HL-60 (cell line): ENCODE data around the gene AP3S1.

Experiments used
- DNase-seq, 2 experiments: peaks; one replicate each; pipeline ENCODE4 v3.0.0-alpha.2; 2010 to 2020; ENCODE audit warnings: low read depth in 1 of 2, low spot score in 1 of 2
- H3K27ac ChIP-seq: fragments of 250-450 bp; sonication (Bioruptor Pico); replicated peaks from 2 replicates; pipeline ENCODE4 v1.5.1; 2020; ENCODE audit warnings: mild to moderate bottlenecking, moderate library complexity
- H3K27me3 ChIP-seq: fragments of 250-450 bp; sonication (Bioruptor Pico); 2 replicates; pipeline ENCODE4 v1.5.1; 2021; ENCODE audit warnings: mild to moderate bottlenecking, moderate library complexity; ENCODE audit not compliant: insufficient read depth, poor library complexity, severe bottlenecking
- H3K4me3 ChIP-seq: replicated peaks from 2 replicates; pipeline ENCODE4 v1.5.1; 2011; ENCODE audit warnings: mild to moderate bottlenecking, control low read depth, low read length; ENCODE audit not compliant: insufficient read depth
- CTCF ChIP-seq: IDR thresholded peaks from one replicate; pipeline ENCODE4 v1.5.1; 2011; ENCODE audit warnings: low read length, control low read depth, inconsistent platforms; ENCODE audit not compliant: insufficient read depth
- GABPA ChIP-seq: IDR thresholded peaks from 2 replicates; pipeline ENCODE4 v1.6.1; 2012; ENCODE audit warnings: low read depth
- POLR2AphosphoS5 ChIP-seq: IDR thresholded peaks from 2 replicates; pipeline ENCODE4 v1.6.1; 2012; ENCODE audit warnings: low read depth
- REST ChIP-seq: IDR thresholded peaks from 2 replicates; pipeline ENCODE4 v1.6.1; 2012; ENCODE audit warnings: low read depth; ENCODE audit not compliant: insufficient replicate concordance
- SPI1 ChIP-seq: IDR thresholded peaks from 2 replicates; pipeline ENCODE4 v1.6.1; 2012; ENCODE audit warnings: low read depth, mild to moderate bottlenecking, borderline replicate concordance

Gene AP3S1

GRCh38 chr5:115859378-115859777 lies 17.6 kb downstream of the AP3S1 start:
- DNase-seq: no peak
- Histone ChIP-seq H3K4me3 (no peak overlapping the region), H3K27ac (no peak overlapping the region), H3K27me3 (no peaks in the 10 kb centered on the region)
- TF ChIP-seq CTCF (no peak), POLR2AphosphoS5 (no peak), GABPA (no peak), REST (no peak), SPI1 (no peak)

GRCh38 chr5:115869256-115869795 lies 27.6 kb downstream of the AP3S1 start:
- Histone ChIP-seq H3K4me3 (no peak overlapping the region), H3K27ac (no peak overlapping the region), H3K27me3 (no peaks in the 10 kb centered on the region)
- no peak for TF ChIP-seq SPI1
- no peak for TF ChIP-seq GABPA
- TF ChIP-seq CTCF: no peak
- TF ChIP-seq REST: no peak
- TF ChIP-seq POLR2AphosphoS5: no peak
- DNase-seq: no peak

GRCh38 chr5:115872447-115872846 lies 30.7 kb downstream of the AP3S1 start:
- TF ChIP-seq GABPA (no peak), REST (no peak), CTCF (no peak), POLR2AphosphoS5 (no peak), SPI1 (no peak)
- DNase-seq: no peak
- Histone ChIP-seq H3K27ac (no peak overlapping the region), H3K27me3 (no peaks in the 10 kb centered on the region), H3K4me3 (no peak overlapping the region)
